Myocyte (in vitro differentiated cells): Measurements from ENCODE around the gene TTC32. TPM values are rescaled to one million over a fixed set of nuclear protein-coding genes. Genes with fewer than 3 reads are reported as not detected.

ENCODE experiments used
- DNase-seq: peaks from one replicate; pipeline ENCODE4 v3.0.0-alpha.2; 2012; ENCODE audit warnings: low read depth
- total RNA-seq: library from RNA; depleted of rRNA; stranded (reverse); fragments of >200 nt; gene quantifications from 2 replicates; pipeline ENCODE4 v1.2.3, GENCODE V29; 2014

TTC32 gene
- total RNA-seq, 1 donor from 2014 or later, result 12.0 TPM

DNA sequence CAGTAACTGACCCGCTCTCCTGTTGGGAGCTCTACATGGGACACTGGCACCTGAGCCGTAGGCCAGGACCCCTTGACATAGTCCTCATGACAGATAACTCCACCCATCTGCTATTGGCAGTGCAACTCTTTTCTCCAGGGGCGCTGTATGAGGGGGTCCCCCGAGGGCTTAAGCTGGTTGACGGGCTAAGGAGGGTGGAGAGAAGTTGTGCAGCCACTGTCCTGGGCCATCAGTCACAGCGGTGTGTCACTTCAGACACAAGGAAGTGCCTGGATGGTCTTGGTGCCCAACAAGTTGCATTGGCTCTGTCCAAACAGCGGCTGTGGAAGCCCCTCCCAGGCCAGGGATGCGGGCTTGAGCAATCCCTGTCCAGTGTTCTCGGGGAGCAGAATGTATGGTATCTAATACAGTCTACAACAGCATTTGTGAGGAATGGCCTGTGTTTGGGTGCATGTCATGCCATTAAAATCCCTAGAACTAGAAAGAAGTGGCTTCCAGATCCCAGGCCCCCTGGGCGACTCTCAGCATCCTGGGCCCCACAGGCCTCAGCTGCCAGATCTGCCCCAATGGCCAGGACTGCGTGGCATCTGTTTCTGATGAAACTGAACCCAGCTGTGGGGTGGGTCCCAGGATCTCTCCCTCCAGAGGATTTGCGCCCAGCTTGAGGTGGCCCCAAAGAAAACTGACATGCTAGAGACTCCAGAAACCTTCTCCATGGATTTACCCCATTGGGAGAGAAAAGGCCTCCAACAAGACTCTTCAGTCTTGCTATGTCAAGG lies 23.3 kb downstream of the TTC32 start:
- DNase-seq, result no peak

DNA sequence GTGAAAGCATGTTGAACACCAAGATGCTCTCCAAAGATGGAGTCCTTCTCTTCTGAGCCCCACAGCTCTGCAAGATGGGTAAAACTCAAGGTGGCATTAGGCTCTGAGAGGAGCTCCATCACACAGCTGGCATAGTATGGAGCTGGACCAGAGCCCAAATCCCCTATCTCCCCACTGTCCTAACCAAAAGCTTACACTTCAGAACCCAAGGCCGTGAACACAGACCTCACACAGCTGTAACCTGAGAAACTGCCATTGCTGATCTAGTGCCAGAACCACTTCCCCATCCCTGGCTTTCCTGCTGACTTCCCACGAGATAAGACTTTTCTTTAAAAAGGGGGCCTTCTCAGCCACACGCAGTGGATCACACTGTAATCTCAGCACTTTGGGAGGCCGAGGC lies 25.0 kb downstream of the TTC32 start:
- DNase-seq, result no peak

- DNase-seq, result no peak
Observed at GRCh38 chr2:19875280-19875679, 26.5 kb downstream of the TTC32 start.

DNA sequence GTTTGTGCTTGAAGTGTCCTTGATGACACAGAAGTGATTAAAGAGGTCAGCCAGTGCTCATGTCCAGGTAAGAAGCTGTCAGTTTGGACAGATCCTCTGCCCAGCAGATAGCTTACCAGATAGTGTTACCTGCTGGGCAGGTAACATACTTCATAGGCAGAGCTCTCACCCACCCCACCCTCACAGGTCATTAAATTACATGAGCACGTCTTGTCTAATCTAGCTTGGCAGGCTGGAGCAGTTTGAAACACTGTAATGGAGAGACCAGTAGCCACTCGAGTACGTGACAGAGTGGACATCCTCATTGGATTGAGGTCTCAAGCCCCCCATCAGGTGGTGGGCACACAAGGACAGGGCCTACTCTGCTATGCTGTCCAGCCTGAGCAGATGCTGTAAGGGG lies 27.1 kb downstream of the TTC32 start:
- DNase-seq, result no peak

- no peak for DNase-seq
Observed at GRCh38 chr2:19873014-19873413, 28.8 kb downstream of the TTC32 start.

GRCh38 chr2:19872302-19872701 lies 29.5 kb downstream of the TTC32 start:
- no peak for DNase-seq

GRCh38 chr2:19871836-19872235 lies 29.9 kb downstream of the TTC32 start:
- no peak for DNase-seq

GRCh38 chr2:19870792-19871191 lies 31.0 kb downstream of the TTC32 start:
- DNase-seq, result no peak

DNA sequence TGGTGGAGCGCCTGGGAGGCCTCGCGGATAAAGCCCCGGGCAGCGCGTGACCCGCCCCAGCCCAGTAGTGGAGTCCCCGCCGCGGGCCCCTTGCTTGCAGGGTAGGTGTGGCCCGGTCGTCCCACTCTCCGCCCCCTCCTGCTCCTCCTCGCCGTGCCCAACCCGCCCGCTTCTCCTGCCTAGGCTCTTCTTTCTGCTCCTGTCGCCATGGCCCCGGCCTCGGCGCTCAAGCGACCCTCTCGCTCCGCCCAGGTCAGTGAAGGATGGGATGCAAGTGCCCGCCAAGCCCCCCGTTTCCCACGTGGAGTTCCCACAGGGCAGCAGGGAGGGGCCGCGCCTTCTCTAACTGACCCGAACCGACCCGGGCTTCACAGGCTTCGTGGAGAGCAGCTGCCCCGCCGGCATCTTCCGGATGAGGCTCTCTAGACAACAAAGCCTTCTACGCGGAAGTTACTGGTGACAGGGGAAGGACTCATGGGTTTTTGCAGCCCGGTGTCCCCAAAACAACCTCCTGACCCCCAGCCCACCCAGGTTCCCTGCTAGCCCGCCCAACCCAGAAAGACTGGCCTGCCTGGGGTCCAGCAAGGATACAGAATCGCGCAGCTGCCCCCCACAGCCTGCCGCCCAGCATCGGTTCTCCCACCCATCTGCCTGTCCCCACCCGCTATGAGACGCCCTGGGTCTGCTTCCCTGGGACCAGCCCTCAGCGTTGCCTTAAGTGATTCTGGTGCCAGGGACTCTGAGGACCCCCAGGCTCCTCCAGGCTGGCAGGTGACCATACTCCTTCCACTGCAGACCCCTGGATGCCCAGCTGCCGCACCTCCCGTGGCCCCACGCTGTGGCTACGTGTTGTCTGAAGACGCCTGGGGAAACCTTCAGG lies 32.8 kb downstream of the TTC32 start:
- DNase-seq, result no peak

GRCh38 chr2:19868224-19868623 lies 33.6 kb downstream of the TTC32 start:
- DNase-seq, result no peak

- no peak for DNase-seq
Observed at GRCh38 chr2:19866771-19867170, 35.0 kb downstream of the TTC32 start.

DNA sequence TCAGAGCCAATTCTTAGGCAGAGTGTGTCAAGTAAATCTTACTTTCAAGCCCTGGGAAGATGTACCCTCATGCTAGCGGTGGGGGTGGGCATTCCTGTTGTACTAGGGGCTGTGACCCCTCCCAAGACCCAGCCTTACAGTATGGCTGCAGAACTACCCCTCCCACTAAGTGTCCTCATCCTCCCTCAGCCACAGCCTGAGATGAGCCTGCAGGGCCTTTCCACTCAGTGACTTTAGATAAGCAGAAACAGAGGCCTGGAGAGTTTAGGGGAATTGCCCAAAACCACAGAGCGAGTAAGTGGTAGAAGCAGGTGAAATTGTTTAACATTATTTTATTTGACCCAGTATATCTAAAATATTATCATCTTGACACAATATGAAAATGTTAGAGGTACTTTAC lies 36.6 kb downstream of the TTC32 start:
- DNase-seq, result no peak

GRCh38 chr2:19864381-19864780 lies 37.4 kb downstream of the TTC32 start:
- peak; percentile 72 for DNase-seq

- peak; percentile 54 for DNase-seq
Observed at GRCh38 chr2:19863303-19864041, 38.3 kb downstream of the TTC32 start.

DNA sequence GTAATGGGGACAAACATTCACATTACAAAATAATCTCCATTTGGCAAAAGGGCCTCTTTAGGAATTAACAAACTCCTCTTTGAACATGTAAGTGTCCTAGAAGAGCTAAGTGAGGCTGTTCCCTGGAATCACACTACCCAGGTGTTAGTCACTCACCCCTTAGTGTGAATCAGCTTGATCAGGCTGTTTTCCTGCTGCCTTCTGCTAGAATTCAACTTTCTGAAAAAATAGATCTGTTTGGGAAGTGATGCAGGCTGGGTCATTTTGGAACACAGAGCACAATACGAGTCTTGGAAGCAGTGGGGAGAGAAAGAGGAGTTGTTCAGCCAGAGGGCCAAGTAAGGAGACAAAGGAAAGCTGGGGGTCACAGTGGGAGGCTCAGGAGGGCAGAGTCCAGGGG lies 40.0 kb downstream of the TTC32 start:
- no peak for DNase-seq

- DNase-seq, result no peak
Observed at GRCh38 chr2:19860022-19860421, 41.8 kb downstream of the TTC32 start.

DNA sequence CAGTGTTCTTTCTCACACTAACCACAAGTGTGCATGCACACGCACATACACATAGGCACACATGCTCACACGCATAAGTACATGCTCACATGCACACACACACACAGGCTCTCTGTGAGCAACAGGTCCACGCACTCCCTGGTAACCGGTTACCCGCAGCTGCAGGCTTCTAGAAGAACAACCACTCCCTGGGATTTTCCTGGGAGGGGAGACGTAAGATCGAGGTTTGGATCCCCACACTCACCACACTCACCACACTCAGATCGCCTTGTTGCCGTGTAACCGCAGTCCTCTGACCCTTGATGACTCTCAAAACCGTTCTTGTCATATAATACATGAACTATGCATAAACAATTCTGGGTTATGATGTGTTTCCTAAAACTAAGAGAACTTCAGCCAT lies 42.2 kb downstream of the TTC32 start:
- DNase-seq, result no peak

GRCh38 chr2:19857806-19858205 lies 44.0 kb downstream of the TTC32 start:
- DNase-seq, result peak; percentile 19

DNA sequence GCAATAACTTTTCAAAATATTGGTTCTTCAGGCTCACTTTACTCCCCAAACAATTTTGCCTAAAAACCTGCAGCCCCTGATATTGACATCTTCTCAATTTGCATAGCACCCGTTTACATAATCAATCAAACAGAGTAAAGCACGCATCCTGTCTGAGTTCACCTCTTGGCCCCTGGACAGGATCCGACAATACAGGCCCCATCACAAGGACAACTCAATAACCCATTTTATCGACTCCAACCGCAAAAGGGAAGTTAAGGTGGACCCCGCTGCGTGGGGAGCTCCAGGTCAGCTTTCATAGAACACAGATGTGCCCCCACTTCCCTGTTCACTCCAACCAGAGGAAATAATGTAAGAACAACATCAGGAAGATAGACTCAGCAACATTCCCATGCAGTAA lies 44.7 kb downstream of the TTC32 start:
- no peak for DNase-seq

DNA sequence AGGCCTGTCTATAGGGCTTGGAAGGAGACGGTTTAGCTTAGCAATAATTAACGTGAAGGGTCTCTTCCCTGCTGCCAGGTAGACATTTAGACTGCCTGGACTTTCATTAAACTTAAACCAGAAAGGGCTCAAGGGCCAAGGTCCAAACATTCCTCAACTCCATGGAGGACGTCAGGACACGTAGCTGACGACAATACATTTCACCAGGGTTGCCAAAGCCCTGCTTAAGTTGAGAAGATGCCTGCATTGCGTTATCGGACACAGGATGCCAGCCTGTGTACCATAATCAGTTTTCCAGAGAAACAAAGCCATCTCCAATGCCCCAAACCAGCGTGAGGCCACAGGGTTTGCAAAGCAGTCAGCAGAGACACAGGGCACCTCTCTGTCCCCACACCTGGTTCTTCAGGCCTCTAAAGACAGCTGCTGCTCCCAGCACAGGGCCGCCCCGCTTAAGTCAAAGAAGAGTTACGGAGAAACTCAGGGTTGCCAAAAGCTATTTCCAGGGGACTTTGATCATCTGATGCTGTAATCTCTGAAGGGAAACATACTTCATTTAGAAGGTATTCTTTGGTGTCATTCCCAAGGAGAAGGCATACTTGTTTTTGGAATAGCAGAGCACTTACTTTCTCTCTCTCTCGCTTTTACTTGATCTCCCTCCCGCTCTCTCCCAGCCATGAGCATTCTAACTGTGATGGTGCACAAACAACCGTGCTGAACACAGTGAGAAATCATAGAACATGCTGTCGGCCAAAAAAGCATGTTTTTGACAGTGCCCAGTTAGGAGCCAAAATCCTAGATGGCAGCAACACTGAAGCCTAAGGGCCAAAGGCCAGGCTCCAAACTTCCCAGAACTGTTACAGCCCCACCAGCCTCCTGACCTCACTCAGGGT lies 46.0 kb downstream of the TTC32 start:
- DNase-seq, result peak; percentile 77
